A549 (cell line): ENCODE results near the gene RHBDD3. TPM values are rescaled to one million over a fixed set of nuclear protein-coding genes. Genes with fewer than 3 reads are reported as not detected.

ENCODE experiments used
- ATAC-seq, 2 experiments: fragments of 200-7000 bp in 1 of 2; fragments of >200 bp in 1 of 2; cut with Nextera tagmentation in 1 of 2; cut with Tn5 transposase in 1 of 2; 3 replicates each; pipeline versions ENCODE4 v1.8.0 to v1.9.1; 2018 to 2020; ENCODE audit warnings: mild to moderate bottlenecking in 1 of 2, moderate library complexity in 1 of 2
- CTCF ChIA-PET: fragments of 300-600 bp; sonication (Branson Sonifier 250); formaldehyde crosslinking; extraction: SDS; loops from one replicate; lab custom pipeline; 2021; ENCODE audit warnings: antibody characterized with exemption, inconsistent platforms; lab: Yijun Ruan, JAX
- POLR2A ChIA-PET: fragments of 350-600 bp; formaldehyde crosslinking; extraction: SDS; loops from one replicate; lab custom pipeline; 2021; ENCODE audit warnings: antibody characterized with exemption, inconsistent platforms; lab: Yijun Ruan, JAX
- DNase-seq, 2 experiments: peaks; one replicate each; pipeline versions ENCODE4 v3.0.0 to v3.0.0-alpha.2; 2011 to 2016; ENCODE audit warnings: low read depth in 1 of 2, low spot score in 1 of 2
- FAIRE-seq: peaks from 2 replicates; lab custom pipeline; 2011; peaks lifted over from hg19 to GRCh38; lab: Jason Lieb, UNC
- H3K27ac ChIP-seq, 2 experiments: fragments of >200 bp; sonication (Bioruptor Twin); formaldehyde crosslinking; 3 replicates each; pipeline ENCODE4 v1.5.1; 2016 to 2017
- H3K4me1 ChIP-seq: fragments of >200 bp; sonication (Bioruptor Twin); formaldehyde crosslinking; 3 replicates; pipeline ENCODE4 v1.6.1; 2016
- H3K4me2 ChIP-seq: fragments of >200 bp; sonication (Bioruptor Twin); formaldehyde crosslinking; 3 replicates; pipeline ENCODE4 v1.6.1; 2016
- H3K4me3 ChIP-seq: fragments of >200 bp; sonication (Bioruptor Twin); formaldehyde crosslinking; 3 replicates; pipeline ENCODE4 v1.5.1; 2016
- H3K9me3 ChIP-seq: fragments of >200 bp; sonication (Bioruptor Twin); formaldehyde crosslinking; 3 replicates; pipeline ENCODE4 v1.6.1; 2016
- BHLHE40 ChIP-seq: IDR thresholded peaks from 2 replicates; pipeline ENCODE4 v1.6.1; 2012; ENCODE audit warnings: low read depth, low read length, inconsistent platforms
- CBX8 ChIP-seq: fragments of 200-600 bp; sonication (generic); IDR thresholded peaks from 2 replicates; pipeline ENCODE4 v1.6.1; 2016
- CHD2 ChIP-seq: fragments of 150-350 bp; IDR thresholded peaks from 2 replicates; pipeline ENCODE4 v1.6.1; 2014; ENCODE audit warnings: low read length; ENCODE audit not compliant: partially characterized antibody
- CHD4 ChIP-seq: fragments of 200-600 bp; sonication (generic); IDR thresholded peaks from 2 replicates; pipeline ENCODE4 v1.6.1; 2016; ENCODE audit warnings: antibody characterized with exemption, mild to moderate bottlenecking, borderline replicate concordance
- EHMT2 ChIP-seq: fragments of 200-600 bp; sonication (generic); IDR thresholded peaks from 2 replicates; pipeline ENCODE4 v1.6.1; 2016; ENCODE audit warnings: antibody characterized with exemption, low read depth, mild to moderate bottlenecking, moderate library complexity
- EP300 ChIP-seq, 2 experiments: fragments of >200 bp; sonication (Bioruptor Twin); formaldehyde crosslinking; IDR thresholded peaks; 2 replicates in 1 of 2; 3 replicates in 1 of 2; pipeline ENCODE4 v1.6.1; 2016 to 2017
- ESRRA ChIP-seq: fragments of 150-350 bp; IDR thresholded peaks from 2 replicates; pipeline ENCODE4 v1.6.1; 2014; ENCODE audit warnings: mild to moderate bottlenecking, low read length, borderline replicate concordance
- GATA3 ChIP-seq: IDR thresholded peaks from 2 replicates; pipeline ENCODE4 v1.6.1; 2012; ENCODE audit warnings: borderline replicate concordance
- JUNB ChIP-seq: fragments of >200 bp; sonication (Bioruptor Twin); formaldehyde crosslinking; IDR thresholded peaks from 2 replicates; pipeline ENCODE4 v1.6.1; 2016
- KDM5A ChIP-seq: fragments of 200-600 bp; sonication (generic); IDR thresholded peaks from 2 replicates; pipeline ENCODE4 v1.6.1; 2016; ENCODE audit warnings: antibody characterized with exemption, mild to moderate bottlenecking
- MAFK ChIP-seq: fragments of 450-650 bp; IDR thresholded peaks from 2 replicates; pipeline ENCODE4 v1.6.1; 2014; ENCODE audit not compliant: partially characterized antibody
- MAZ ChIP-seq: fragments of 150-350 bp; IDR thresholded peaks from 2 replicates; pipeline ENCODE4 v1.6.1; 2014; ENCODE audit warnings: antibody characterized with exemption, low read depth, low read length, borderline replicate concordance
- NFE2L2 ChIP-seq: fragments of 150-350 bp; conservative IDR thresholded peaks from 2 replicates; pipeline ENCODE4 v1.6.1; 2014; ENCODE audit warnings: low read length
- NPAS2 ChIP-seq: fragments of 250-450 bp; sonication (Bioruptor Pico); IDR thresholded peaks from 2 replicates; pipeline ENCODE4 v1.8.0; 2022; ENCODE audit warnings: mild to moderate bottlenecking, moderate library complexity, borderline replicate concordance
- POLR2A ChIP-seq: IDR thresholded peaks from 2 replicates; pipeline ENCODE4 v1.6.1; 2012; ENCODE audit warnings: mild to moderate bottlenecking, low read length
- POLR2AphosphoS2 ChIP-seq: conservative IDR thresholded peaks from 2 replicates; pipeline ENCODE4 v1.6.1; 2012; ENCODE audit warnings: low read length, improper control_type of control experiment, inconsistent platforms
- RAD21 ChIP-seq, 2 experiments: fragments of >200 bp in 1 of 2; sonication (Bioruptor Twin) in 1 of 2; formaldehyde crosslinking in 1 of 2; IDR thresholded peaks in 1 of 2; conservative IDR thresholded peaks in 1 of 2; 2 replicates in 1 of 2; 3 replicates in 1 of 2; pipeline ENCODE4 v1.6.1; 2012 to 2018; ENCODE audit warnings: inconsistent platforms in 1 of 2
- RFX5 ChIP-seq: fragments of 450-650 bp; IDR thresholded peaks from 2 replicates; pipeline ENCODE4 v1.7.1; 2014; ENCODE audit warnings: antibody characterized with exemption, mild to moderate bottlenecking, moderate library complexity
- RNF2 ChIP-seq: fragments of 200-600 bp; sonication (generic); IDR thresholded peaks from 2 replicates; pipeline ENCODE4 v1.6.1; 2016; ENCODE audit warnings: low read depth, mild to moderate bottlenecking, antibody characterized with exemption, moderate library complexity, borderline replicate concordance
- TFCP2L1 ChIP-seq: fragments of 250-450 bp; sonication (Bioruptor Pico); IDR thresholded peaks from 2 replicates; pipeline ENCODE4 v1.5.0; 2021; ENCODE audit warnings: mild to moderate bottlenecking
- TP53 ChIP-seq: fragments of 250-450 bp; sonication (Bioruptor Pico); IDR thresholded peaks from 2 replicates; pipeline ENCODE4 v1.5.0; 2021; ENCODE audit warnings: mild to moderate bottlenecking, moderate library complexity
- ZFP36 ChIP-seq: fragments of 450-650 bp; IDR thresholded peaks from 2 replicates; pipeline ENCODE4 v1.6.1; 2014; ENCODE audit warnings: borderline replicate concordance; ENCODE audit not compliant: partially characterized antibody
- ZSCAN20 ChIP-seq: fragments of 250-450 bp; sonication (Bioruptor Pico); IDR thresholded peaks from 2 replicates; pipeline ENCODE4 v1.8.0; 2022; ENCODE audit warnings: mild to moderate bottlenecking, moderate library complexity
- WGBS: methylation state at CpG from one replicate; pipeline ENCODE4 v1.1.6; 2017; ENCODE audit errors: missing lambda C conversion rate; 5-methylcytosine and 5-hydroxymethylcytosine counted together
- polyA plus RNA-seq, 4 experiments: library from polyadenylated mRNA; depleted of rRNA in 3 of 4; stranded (reverse); fragments of >200 nt; fragmentation: RNase III in 1 of 4; extraction: RNeasy Plus Mini Kit Qiagen cat#74134 plus additional on column Dnase treatment in 1 of 4; gene quantifications; 2 replicates in 3 of 4; 3 replicates in 1 of 4; pipeline ENCODE4 v1.2.3, GENCODE V29; 2011 to 2017
- TF ChIP-seq, protein P1 (sequence below): IDR thresholded peaks from 2 replicates; pipeline ENCODE4 v1.6.1; 2012
- TF ChIP-seq, protein P2 (sequence below): fragments of 200-600 bp; sonication (generic); IDR thresholded peaks from 2 replicates; pipeline ENCODE4 v1.6.1; 2016; ENCODE audit warnings: antibody characterized with exemption, mild to moderate bottlenecking, moderate library complexity
- TF ChIP-seq, protein P3 (sequence below): fragments of >200 bp; sonication (Bioruptor Twin); formaldehyde crosslinking; IDR thresholded peaks from 3 replicates; pipeline ENCODE4 v1.5.1; 2016
- TF ChIP-seq, protein P4 (sequence below): IDR thresholded peaks from 2 replicates; pipeline ENCODE4 v1.6.1; 2012
- TF ChIP-seq, protein P5 (sequence below): fragments of >200 bp; sonication (Bioruptor Twin); formaldehyde crosslinking; IDR thresholded peaks from 2 replicates; pipeline ENCODE4 v1.6.1; 2016
- TF ChIP-seq, protein P6 (sequence below): fragments of 250-450 bp; sonication (Bioruptor Pico); IDR thresholded peaks from 2 replicates; pipeline ENCODE4 v1.5.0; 2021; ENCODE audit warnings: mild to moderate bottlenecking, moderate library complexity, borderline replicate concordance

The RHBDD3 gene
- polyA plus RNA-seq, 2 of the 4 experiments (the other 2 are of a cell fraction): 10.2 to 20.8 TPM

DNA sequence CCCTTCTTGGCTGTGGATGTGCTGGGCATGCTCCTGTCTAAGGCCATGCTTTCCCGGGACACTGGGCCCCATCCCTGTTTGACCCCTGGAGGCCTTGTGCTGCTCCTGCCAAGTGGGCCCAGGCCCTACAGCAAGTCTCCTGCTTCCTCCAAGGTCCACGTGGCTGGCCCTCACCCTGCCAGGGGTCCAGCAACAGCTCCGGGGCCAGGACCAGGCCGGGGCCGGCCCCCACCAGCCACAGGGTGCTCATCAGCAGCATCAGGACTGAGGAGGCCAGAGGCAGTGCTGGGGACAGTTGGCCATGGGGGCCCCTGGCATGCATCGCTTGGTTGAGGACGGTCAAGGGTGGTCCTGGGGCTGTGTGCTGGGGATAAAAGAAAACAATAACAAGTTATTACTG, 2.5 kb downstream of the RHBDD3 start:
- ChIA-PET POLR2A (no interaction called here), CTCF (interaction anchor here (1.5 kb wide), 1 partner anchor 15 kb away, joined by 3 read pairs; no protein-coding TSS in a partner anchor)
- Histone ChIP-seq H3K4me1 (peaks cover 10% of the 10 kb centered on the region), H3K9me3 (no peaks in the 10 kb centered on the region), H3K27ac (no peak overlapping the region), H3K4me3 (no peak overlapping the region), H3K4me2 (no peak overlapping the region)
- FAIRE-seq (no peak), DNase-seq (no peak), ATAC-seq (no peak)
- WGBS: 100% methylated on average over 2 of the region's 7 CpGs
- TF ChIP-seq NFE2L2 (no peak), RFX5 (no peak), EHMT2 (no peak), ZFP36 (no peak), JUNB (no peak), RNF2 (no peak), EP300 (IDR thresholded peaks at IDR 0.05) (no peak), POLR2A (no peak), KDM5A (no peak), NPAS2 (no peak), POLR2AphosphoS2 (no peak), CBX8 (no peak), TFCP2L1 (CRISPR knock-in tag) (no peak), GATA3 (no peak)
- TF ChIP-seq, protein P1, sequence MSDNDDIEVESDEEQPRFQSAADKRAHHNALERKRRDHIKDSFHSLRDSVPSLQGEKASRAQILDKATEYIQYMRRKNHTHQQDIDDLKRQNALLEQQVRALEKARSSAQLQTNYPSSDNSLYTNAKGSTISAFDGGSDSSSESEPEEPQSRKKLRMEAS: no peak
- TF ChIP-seq, protein P2, sequence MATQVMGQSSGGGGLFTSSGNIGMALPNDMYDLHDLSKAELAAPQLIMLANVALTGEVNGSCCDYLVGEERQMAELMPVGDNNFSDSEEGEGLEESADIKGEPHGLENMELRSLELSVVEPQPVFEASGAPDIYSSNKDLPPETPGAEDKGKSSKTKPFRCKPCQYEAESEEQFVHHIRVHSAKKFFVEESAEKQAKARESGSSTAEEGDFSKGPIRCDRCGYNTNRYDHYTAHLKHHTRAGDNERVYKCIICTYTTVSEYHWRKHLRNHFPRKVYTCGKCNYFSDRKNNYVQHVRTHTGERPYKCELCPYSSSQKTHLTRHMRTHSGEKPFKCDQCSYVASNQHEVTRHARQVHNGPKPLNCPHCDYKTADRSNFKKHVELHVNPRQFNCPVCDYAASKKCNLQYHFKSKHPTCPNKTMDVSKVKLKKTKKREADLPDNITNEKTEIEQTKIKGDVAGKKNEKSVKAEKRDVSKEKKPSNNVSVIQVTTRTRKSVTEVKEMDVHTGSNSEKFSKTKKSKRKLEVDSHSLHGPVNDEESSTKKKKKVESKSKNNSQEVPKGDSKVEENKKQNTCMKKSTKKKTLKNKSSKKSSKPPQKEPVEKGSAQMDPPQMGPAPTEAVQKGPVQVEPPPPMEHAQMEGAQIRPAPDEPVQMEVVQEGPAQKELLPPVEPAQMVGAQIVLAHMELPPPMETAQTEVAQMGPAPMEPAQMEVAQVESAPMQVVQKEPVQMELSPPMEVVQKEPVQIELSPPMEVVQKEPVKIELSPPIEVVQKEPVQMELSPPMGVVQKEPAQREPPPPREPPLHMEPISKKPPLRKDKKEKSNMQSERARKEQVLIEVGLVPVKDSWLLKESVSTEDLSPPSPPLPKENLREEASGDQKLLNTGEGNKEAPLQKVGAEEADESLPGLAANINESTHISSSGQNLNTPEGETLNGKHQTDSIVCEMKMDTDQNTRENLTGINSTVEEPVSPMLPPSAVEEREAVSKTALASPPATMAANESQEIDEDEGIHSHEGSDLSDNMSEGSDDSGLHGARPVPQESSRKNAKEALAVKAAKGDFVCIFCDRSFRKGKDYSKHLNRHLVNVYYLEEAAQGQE: no peak
- TF ChIP-seq, protein P3, sequence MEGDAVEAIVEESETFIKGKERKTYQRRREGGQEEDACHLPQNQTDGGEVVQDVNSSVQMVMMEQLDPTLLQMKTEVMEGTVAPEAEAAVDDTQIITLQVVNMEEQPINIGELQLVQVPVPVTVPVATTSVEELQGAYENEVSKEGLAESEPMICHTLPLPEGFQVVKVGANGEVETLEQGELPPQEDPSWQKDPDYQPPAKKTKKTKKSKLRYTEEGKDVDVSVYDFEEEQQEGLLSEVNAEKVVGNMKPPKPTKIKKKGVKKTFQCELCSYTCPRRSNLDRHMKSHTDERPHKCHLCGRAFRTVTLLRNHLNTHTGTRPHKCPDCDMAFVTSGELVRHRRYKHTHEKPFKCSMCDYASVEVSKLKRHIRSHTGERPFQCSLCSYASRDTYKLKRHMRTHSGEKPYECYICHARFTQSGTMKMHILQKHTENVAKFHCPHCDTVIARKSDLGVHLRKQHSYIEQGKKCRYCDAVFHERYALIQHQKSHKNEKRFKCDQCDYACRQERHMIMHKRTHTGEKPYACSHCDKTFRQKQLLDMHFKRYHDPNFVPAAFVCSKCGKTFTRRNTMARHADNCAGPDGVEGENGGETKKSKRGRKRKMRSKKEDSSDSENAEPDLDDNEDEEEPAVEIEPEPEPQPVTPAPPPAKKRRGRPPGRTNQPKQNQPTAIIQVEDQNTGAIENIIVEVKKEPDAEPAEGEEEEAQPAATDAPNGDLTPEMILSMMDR: no peak
- TF ChIP-seq, protein P4, sequence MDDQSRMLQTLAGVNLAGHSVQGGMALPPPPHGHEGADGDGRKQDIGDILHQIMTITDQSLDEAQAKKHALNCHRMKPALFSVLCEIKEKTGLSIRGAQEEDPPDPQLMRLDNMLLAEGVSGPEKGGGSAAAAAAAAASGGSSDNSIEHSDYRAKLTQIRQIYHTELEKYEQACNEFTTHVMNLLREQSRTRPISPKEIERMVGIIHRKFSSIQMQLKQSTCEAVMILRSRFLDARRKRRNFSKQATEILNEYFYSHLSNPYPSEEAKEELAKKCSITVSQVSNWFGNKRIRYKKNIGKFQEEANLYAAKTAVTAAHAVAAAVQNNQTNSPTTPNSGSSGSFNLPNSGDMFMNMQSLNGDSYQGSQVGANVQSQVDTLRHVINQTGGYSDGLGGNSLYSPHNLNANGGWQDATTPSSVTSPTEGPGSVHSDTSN: no peak

DNA sequence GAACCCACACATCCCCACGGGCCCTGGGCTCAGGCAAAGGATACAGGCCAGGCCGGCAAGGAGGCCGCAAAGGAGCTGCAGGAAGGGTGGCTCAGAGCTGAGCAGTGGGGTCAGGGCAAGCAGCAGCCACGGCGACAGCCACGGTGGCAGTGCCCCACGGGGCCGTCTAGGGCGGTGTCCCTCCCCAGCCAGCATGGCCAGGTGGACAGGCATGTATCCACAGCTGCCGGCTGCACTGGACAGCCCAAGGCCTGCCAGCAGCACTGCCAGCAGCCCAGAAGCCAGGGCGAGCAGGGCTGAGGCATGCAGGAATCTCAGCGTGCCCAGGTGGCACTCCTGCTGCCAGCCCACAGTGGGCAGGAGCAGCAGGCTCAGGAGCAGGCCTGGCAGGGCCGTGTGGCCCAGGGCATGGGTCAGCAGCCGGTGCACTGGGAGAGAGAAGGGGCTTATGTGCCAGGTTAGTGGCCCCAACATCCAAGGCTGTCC, 3.9 kb downstream of the RHBDD3 start:
- DNase-seq: no peak
- H3K4me3 ChIP-seq: no peak overlapping the region
- peaks cover 4% of the 10 kb centered on the region; the same call in 2 of the 3 replicates for H3K4me1 ChIP-seq
- H3K27ac ChIP-seq: no peak overlapping the region
- CTCF ChIA-PET: no interaction called here
- no peak for FAIRE-seq
- ATAC-seq: no peak
- POLR2A ChIA-PET: no interaction called here
- 96% methylated on average over 8 of the region's 14 CpGs for WGBS
- H3K9me3 ChIP-seq: no peaks in the 10 kb centered on the region
- no peak overlapping the region for H3K4me2 ChIP-seq
- no peak for TF ChIP-seq CHD2
- TF ChIP-seq RAD21 (conservative IDR thresholded peaks at IDR 0.05 in 1 of 2, IDR thresholded peaks at IDR 0.05 in 1 of 2): no peak
- no peak for TF ChIP-seq RFX5
- TF ChIP-seq CHD4: no peak
- no peak for TF ChIP-seq BHLHE40
- no peak for TF ChIP-seq MAFK
- TF ChIP-seq EP300 (IDR thresholded peaks at IDR 0.05): no peak
- TF ChIP-seq MAZ: no peak
- TF ChIP-seq ZSCAN20: no peak
- TF ChIP-seq, protein P5, sequence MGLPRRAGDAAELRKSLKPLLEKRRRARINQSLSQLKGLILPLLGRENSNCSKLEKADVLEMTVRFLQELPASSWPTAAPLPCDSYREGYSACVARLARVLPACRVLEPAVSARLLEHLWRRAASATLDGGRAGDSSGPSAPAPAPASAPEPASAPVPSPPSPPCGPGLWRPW: no peak
- TF ChIP-seq TP53 (CRISPR knock-in tag): no peak
- TF ChIP-seq, protein P6, sequence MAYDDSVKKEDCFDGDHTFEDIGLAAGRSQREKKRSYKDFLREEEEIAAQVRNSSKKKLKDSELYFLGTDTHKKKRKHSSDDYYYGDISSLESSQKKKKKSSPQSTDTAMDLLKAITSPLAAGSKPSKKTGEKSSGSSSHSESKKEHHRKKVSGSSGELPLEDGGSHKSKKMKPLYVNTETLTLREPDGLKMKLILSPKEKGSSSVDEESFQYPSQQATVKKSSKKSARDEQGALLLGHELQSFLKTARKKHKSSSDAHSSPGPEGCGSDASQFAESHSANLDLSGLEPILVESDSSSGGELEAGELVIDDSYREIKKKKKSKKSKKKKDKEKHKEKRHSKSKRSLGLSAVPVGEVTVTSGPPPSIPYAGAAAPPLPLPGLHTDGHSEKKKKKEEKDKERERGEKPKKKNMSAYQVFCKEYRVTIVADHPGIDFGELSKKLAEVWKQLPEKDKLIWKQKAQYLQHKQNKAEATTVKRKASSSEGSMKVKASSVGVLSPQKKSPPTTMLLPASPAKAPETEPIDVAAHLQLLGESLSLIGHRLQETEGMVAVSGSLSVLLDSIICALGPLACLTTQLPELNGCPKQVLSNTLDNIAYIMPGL (CRISPR knock-in tag): no peak
- no peak for TF ChIP-seq ESRRA
